PC-3 (cell line): Measurements from ENCODE around the gene NNT. TPM values are rescaled to one million over a fixed set of nuclear protein-coding genes. Genes with fewer than 3 reads are reported as not detected.

ENCODE experiments used
- ATAC-seq: fragments of 200-7000 bp; cut with Tn5 transposase; 2 replicates; pipeline ENCODE4 v1.9.1; 2020; ENCODE audit warnings: mild to moderate bottlenecking, moderate library complexity
- BruUV-seq: library from RNA; stranded (reverse); fragments of 400-500 nt; replicated peaks from 2 replicates; lab custom pipeline; 2021; lab: Mats Ljungman, UMichigan
- CTCF ChIA-PET: fragments of 300-600 bp; sonication (Branson Sonifier 250); formaldehyde crosslinking; loops from one replicate; lab custom pipeline; 2022; ENCODE audit warnings: antibody characterized with exemption; lab: Charles Lee
- POLR2A ChIA-PET: fragments of 300-600 bp; sonication (Branson Sonifier 250); formaldehyde crosslinking; loops from one replicate; lab custom pipeline; 2022; ENCODE audit warnings: antibody characterized with exemption; ENCODE audit not compliant: unreplicated experiment; lab: Charles Lee
- DNase-seq: peaks from one replicate; pipeline ENCODE4 v3.0.0-alpha.2; 2015
- H2AFZ ChIP-seq: fragments of 300-600 bp; sonication (generic); 2 replicates; pipeline ENCODE4 v1.6.0; 2016; ENCODE audit warnings: antibody characterized with exemption, low read length
- H3F3A ChIP-seq: fragments of 300-600 bp; sonication (generic); one replicate; pipeline ENCODE4 v1.6.0; 2017; ENCODE audit warnings: antibody characterized with exemption, low read length, control low read depth, mild to moderate bottlenecking; ENCODE audit not compliant: unreplicated experiment
- H3K27ac ChIP-seq: fragments of 300-600 bp; sonication (generic); 2 replicates; pipeline ENCODE4 v1.5.1; 2016; ENCODE audit warnings: mild to moderate bottlenecking, low read length
- H3K27me3 ChIP-seq: fragments of 300-600 bp; sonication (generic); 2 replicates; pipeline ENCODE4 v1.6.1; 2016; ENCODE audit warnings: low read length, mixed read lengths
- H3K36me3 ChIP-seq: fragments of 300-600 bp; sonication (generic); 2 replicates; pipeline ENCODE4 v1.6.1; 2016; ENCODE audit warnings: low read depth, mixed run types, low read length, mixed read lengths
- H3K4me1 ChIP-seq: fragments of 300-600 bp; sonication (generic); 2 replicates; pipeline ENCODE4 v1.5.1; 2016; ENCODE audit warnings: low read length; ENCODE audit not compliant: insufficient read depth
- H3K4me2 ChIP-seq: fragments of 300-600 bp; sonication (generic); 2 replicates; pipeline ENCODE4 v1.6.0; 2016; ENCODE audit warnings: low read length
- H3K4me3 ChIP-seq: fragments of 300-600 bp; sonication (generic); 2 replicates; pipeline ENCODE4 v1.5.1; 2016; ENCODE audit warnings: mild to moderate bottlenecking, low read length, mixed read lengths
- H3K79me2 ChIP-seq: fragments of 300-600 bp; sonication (generic); 2 replicates; pipeline ENCODE4 v1.6.1; 2017; ENCODE audit warnings: low read length, mixed read lengths
- H3K9ac ChIP-seq: fragments of 300-600 bp; sonication (generic); 2 replicates; pipeline ENCODE4 v1.6.0; 2016; ENCODE audit warnings: mild to moderate bottlenecking, low read length
- H3K9me2 ChIP-seq: fragments of 300-600 bp; sonication (generic); replicated peaks from 2 replicates; pipeline ENCODE4 v1.6.1; 2016; ENCODE audit warnings: mixed run types, low read length, mixed read lengths
- H3K9me3 ChIP-seq: fragments of 300-600 bp; sonication (generic); 2 replicates; pipeline ENCODE4 v1.6.1; 2016; ENCODE audit warnings: low read length, mixed read lengths
- H4K20me1 ChIP-seq: fragments of 300-600 bp; sonication (generic); 2 replicates; pipeline ENCODE4 v1.6.1; 2016; ENCODE audit warnings: low read length, mixed read lengths
- CTCF ChIP-seq: fragments of 300-600 bp; sonication (generic); conservative IDR thresholded peaks from 2 replicates; pipeline ENCODE4 v1.5.1; 2017; ENCODE audit warnings: antibody characterized with exemption, low read depth, mild to moderate bottlenecking, low read length
- EZH2 ChIP-seq: fragments of 300-600 bp; sonication (generic); IDR thresholded peaks from one replicate; pipeline ENCODE4 v1.6.1; 2017; ENCODE audit warnings: antibody characterized with exemption, mild to moderate bottlenecking, low read length; ENCODE audit not compliant: unreplicated experiment
- EZH2phosphoT487 ChIP-seq: fragments of 300-600 bp; sonication (generic); IDR thresholded peaks from 2 replicates; pipeline ENCODE4 v1.6.1; 2018; ENCODE audit warnings: mild to moderate bottlenecking, antibody characterized with exemption, low read length, borderline replicate concordance
- intact Hi-C: fragments of 100-400 bp; cut with micrococcal nuclease; formaldehyde crosslinking; loops from 2 replicates; pipeline ENCODE4 v1.9.0; 2023
- total RNA-seq: library from RNA; depleted of rRNA; stranded (reverse); fragments of >200 nt; gene quantifications from 2 replicates; pipeline ENCODE4 v1.2.3, GENCODE V29; 2014

The NNT gene
- total RNA-seq, 1 experiment from 2014 or later: 15.6 TPM

GRCh38 chr5:43683884-43684471 lies 81.0 kb downstream of the NNT start:
- Histone ChIP-seq H2AFZ (no peak overlapping the region), H3K9ac (no peak overlapping the region), H4K20me1 (no peaks in the 10 kb centered on the region), H3K79me2 (no peaks in the 10 kb centered on the region), H3K27me3 (no peaks in the 10 kb centered on the region), H3K9me3 (no peaks in the 10 kb centered on the region), H3K9me2 (no peaks in the 10 kb centered on the region), H3K36me3 (no peaks in the 10 kb centered on the region), H3K4me3 (no peak overlapping the region), H3K4me1 (no peaks in the 10 kb centered on the region), H3K4me2 (no peak overlapping the region), H3F3A (no peaks in the 10 kb centered on the region), H3K27ac (no peak overlapping the region)
- DNase-seq: no peak
- intact Hi-C loops: no loop called here
- TF ChIP-seq EZH2: no peak
- TF ChIP-seq CTCF: no peak
- TF ChIP-seq EZH2phosphoT487: no peak
- ChIA-PET CTCF (no interaction called here), POLR2A (no interaction called here)
- no TSS peak for BruUV-seq
- no peak for ATAC-seq

GRCh38 chr5:43685252-43685950 lies 82.4 kb downstream of the NNT start:
- H3K4me3 ChIP-seq: no peak overlapping the region
- H3K79me2 ChIP-seq: no peaks in the 10 kb centered on the region
- TF ChIP-seq CTCF (no peak), EZH2 (no peak), EZH2phosphoT487 (no peak)
- H3K27ac ChIP-seq: no peak overlapping the region
- H2AFZ ChIP-seq: no peak overlapping the region
- no peaks in the 10 kb centered on the region for H3K4me1 ChIP-seq
- no peak overlapping the region for H3K4me2 ChIP-seq
- no peaks in the 10 kb centered on the region for H3K36me3 ChIP-seq
- no peaks in the 10 kb centered on the region for H3K9me2 ChIP-seq
- POLR2A ChIA-PET: no interaction called here
- intact Hi-C loops: no loop called here
- no peak for DNase-seq
- BruUV-seq: no TSS peak
- no peaks in the 10 kb centered on the region for H3K9me3 ChIP-seq
- CTCF ChIA-PET: no interaction called here
- H3F3A ChIP-seq: no peaks in the 10 kb centered on the region
- H3K27me3 ChIP-seq: no peaks in the 10 kb centered on the region
- no peak for ATAC-seq
- no peaks in the 10 kb centered on the region for H4K20me1 ChIP-seq
- no peak overlapping the region for H3K9ac ChIP-seq

- ChIA-PET CTCF (no interaction called here), POLR2A (no interaction called here)
- Histone ChIP-seq H3K4me1 (no peaks in the 10 kb centered on the region), H3K27me3 (no peaks in the 10 kb centered on the region), H3K9me2 (no peaks in the 10 kb centered on the region), H3K9me3 (no peaks in the 10 kb centered on the region), H3K4me3 (no peak overlapping the region), H3K9ac (no peak overlapping the region), H3F3A (no peaks in the 10 kb centered on the region), H4K20me1 (no peaks in the 10 kb centered on the region), H3K27ac (no peak overlapping the region), H3K79me2 (no peaks in the 10 kb centered on the region), H3K36me3 (no peaks in the 10 kb centered on the region), H2AFZ (no peak overlapping the region), H3K4me2 (no peak overlapping the region)
- intact Hi-C loops: no loop called here
- ATAC-seq: no peak
- no peak for TF ChIP-seq CTCF
- no peak for TF ChIP-seq EZH2
- TF ChIP-seq EZH2phosphoT487: no peak
- DNase-seq: no peak
- no TSS peak for BruUV-seq
Observed at GRCh38 chr5:43687275-43687674, 84.3 kb downstream of the NNT start.
